ENCODE results near the gene GNAL.

GNAL gene

GRCh38 chr18:11865071-11865470, 176.0 kb downstream of the GNAL start:
- in situ Hi-C loops (cut with MboI; ENCODE audit: low sequenced_read_pairs): no loop called here

- in situ Hi-C loops (cut with MboI; ENCODE audit: low sequenced_read_pairs): no loop called here
These were observed 177.3 kb downstream of the GNAL start for GRCh38 chr18:11866329-11866728.

GRCh38 chr18:11866764-11867163, 177.7 kb downstream of the GNAL start:
- in situ Hi-C loops (cut with MboI; ENCODE audit: low sequenced_read_pairs): no loop called here

GRCh38 chr18:11868230-11868629, 179.2 kb downstream of the GNAL start:
- in situ Hi-C loops (cut with MboI; ENCODE audit: low sequenced_read_pairs): no loop called here

- in situ Hi-C loops (cut with MboI; ENCODE audit: low sequenced_read_pairs): no loop called here
These were observed 182.4 kb downstream of the GNAL start for GRCh38 chr18:11871501-11871900.

- in situ Hi-C loops (cut with MboI; ENCODE audit: low sequenced_read_pairs): no loop called here
These were observed 183.5 kb downstream of the GNAL start for GRCh38 chr18:11872479-11873136.

GRCh38 chr18:11873670-11874340, 184.7 kb downstream of the GNAL start:
- in situ Hi-C loops (cut with MboI; ENCODE audit: low sequenced_read_pairs): no loop called here

GRCh38 chr18:11874676-11875075, 185.6 kb downstream of the GNAL start:
- in situ Hi-C loops (cut with MboI; ENCODE audit: low sequenced_read_pairs): no loop called here

GRCh38 chr18:11877497-11878135, 188.6 kb downstream of the GNAL start:
- in situ Hi-C loops (cut with MboI; ENCODE audit: low sequenced_read_pairs): no loop called here

- in situ Hi-C loops (cut with MboI; ENCODE audit: low sequenced_read_pairs): no loop called here
These were observed 191.7 kb downstream of the GNAL start for GRCh38 chr18:11880586-11881304.

GRCh38 chr18:11882636-11883035, 193.6 kb downstream of the GNAL start:
- in situ Hi-C loops (cut with MboI; ENCODE audit: low sequenced_read_pairs): no loop called here

- in situ Hi-C loops (cut with MboI; ENCODE audit: low sequenced_read_pairs): no loop called here
These were observed 194.1 kb downstream of the GNAL start for GRCh38 chr18:11883153-11883552.

GRCh38 chr18:11884396-11885030, 195.4 kb downstream of the GNAL start:
- in situ Hi-C loops (cut with MboI; ENCODE audit: low sequenced_read_pairs): no loop called here

GRCh38 chr18:11885278-11885947, 196.3 kb downstream of the GNAL start:
- in situ Hi-C loops (cut with MboI; ENCODE audit: low sequenced_read_pairs): no loop called here

GRCh38 chr18:11886577-11887110, 197.6 kb downstream of the GNAL start:
- in situ Hi-C loops (cut with MboI; ENCODE audit: low sequenced_read_pairs): no loop called here

- in situ Hi-C loops (cut with MboI; ENCODE audit: low sequenced_read_pairs): no loop called here
These were observed 198.5 kb downstream of the GNAL start for GRCh38 chr18:11887328-11888128.

- in situ Hi-C loops (cut with MboI; ENCODE audit: low sequenced_read_pairs): no loop called here
These were observed 199.7 kb downstream of the GNAL start for GRCh38 chr18:11888726-11889125.

GRCh38 chr18:11889284-11889683, 200.2 kb downstream of the GNAL start:
- in situ Hi-C loops (cut with MboI; ENCODE audit: low sequenced_read_pairs): no loop called here

GRCh38 chr18:11891737-11892136, 202.7 kb downstream of the GNAL start:
- in situ Hi-C loops (cut with MboI; ENCODE audit: low sequenced_read_pairs): no loop called here
